ENCODE results near the gene ZNF22.
A peak's percentile ranks its signal among the peaks of the same experiment; 100 is the strongest.

ZNF22 gene

DNA sequence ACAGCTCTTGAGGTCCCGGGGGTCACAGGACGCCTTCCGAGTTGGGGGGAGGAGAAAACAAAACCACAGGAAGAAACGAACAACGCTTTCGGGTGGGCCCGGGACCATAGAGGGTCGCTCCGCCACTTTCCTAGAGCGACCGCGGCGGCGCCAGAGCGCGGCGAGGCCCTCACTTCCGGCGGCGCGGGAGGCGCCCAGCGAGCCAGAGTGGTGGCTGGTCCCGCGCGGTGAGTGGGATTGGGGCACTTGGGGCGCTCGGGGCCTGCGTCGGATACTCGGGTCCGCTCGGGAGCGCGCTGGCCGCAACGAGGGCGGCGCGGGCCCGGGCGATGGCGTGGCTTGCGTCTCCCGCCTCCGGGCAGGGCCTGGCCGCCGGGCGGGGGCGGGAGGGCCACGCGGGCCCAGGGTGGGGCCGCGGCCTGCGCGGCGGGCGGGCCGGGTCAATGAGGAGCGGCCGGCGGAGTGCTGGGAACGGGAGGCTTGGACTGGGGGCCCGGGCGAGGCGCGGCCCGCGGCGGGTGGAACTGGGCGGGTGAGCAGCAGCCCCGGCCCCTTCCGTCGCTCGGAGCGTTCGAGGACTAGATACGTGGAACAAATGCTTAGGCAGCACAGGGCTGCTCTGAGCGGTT is at the start of gene ZNF22:
Gene ZNF22, plus strand, starts transcription at position 172 of the 629 bp plus-strand sequence. CDS start 2,446 bp downstream, outside the sequence.
- no peaks in the 10 kb centered on the region for H3K9me3 ChIP-seq (ENCODE audit: control insufficient read depth, insufficient read depth, low read length)
- peak within 1 kb of the TSS; percentile 64 for H3K4me3 ChIP-seq (ENCODE audit: low read depth, low read length)
- H3K4me1 ChIP-seq (ENCODE audit: control insufficient read depth, insufficient read depth, low read length), result peaks cover 11% of the 10 kb centered on the region
- H3K9ac ChIP-seq (ENCODE audit: low read depth, low read length), result peak within 1 kb of the TSS; percentile 65
- peak within 1 kb of the TSS; percentile 76 for H3K27ac ChIP-seq (ENCODE audit: low read depth, low read length)
- H3K27me3 ChIP-seq (ENCODE audit: control insufficient read depth, insufficient read depth, low read length), result peaks cover 5% of the 10 kb centered on the region; the same call in 1 of the 2 replicates
- H3K36me3 ChIP-seq (ENCODE audit: control insufficient read depth, insufficient read depth, low read length), result peaks cover 24% of the 10 kb centered on the region

- no peak overlapping the region for H3K9ac ChIP-seq (ENCODE audit: low read depth, low read length)
- H3K4me1 ChIP-seq (ENCODE audit: control insufficient read depth, insufficient read depth, low read length), result peaks cover 14% of the 10 kb centered on the region
- no peaks in the 10 kb centered on the region for H3K36me3 ChIP-seq (ENCODE audit: control insufficient read depth, insufficient read depth, low read length)
- H3K27me3 ChIP-seq (ENCODE audit: control insufficient read depth, insufficient read depth, low read length), result no peaks in the 10 kb centered on the region
- no peak overlapping the region for H3K4me3 ChIP-seq (ENCODE audit: low read depth, low read length)
- H3K27ac ChIP-seq (ENCODE audit: low read depth, low read length), result no peak overlapping the region
- no peaks in the 10 kb centered on the region for H3K9me3 ChIP-seq (ENCODE audit: control insufficient read depth, insufficient read depth, low read length)
Measured at GRCh38 chr10:44951576-44952226, 49.0 kb upstream of the ZNF22 start.

DNA sequence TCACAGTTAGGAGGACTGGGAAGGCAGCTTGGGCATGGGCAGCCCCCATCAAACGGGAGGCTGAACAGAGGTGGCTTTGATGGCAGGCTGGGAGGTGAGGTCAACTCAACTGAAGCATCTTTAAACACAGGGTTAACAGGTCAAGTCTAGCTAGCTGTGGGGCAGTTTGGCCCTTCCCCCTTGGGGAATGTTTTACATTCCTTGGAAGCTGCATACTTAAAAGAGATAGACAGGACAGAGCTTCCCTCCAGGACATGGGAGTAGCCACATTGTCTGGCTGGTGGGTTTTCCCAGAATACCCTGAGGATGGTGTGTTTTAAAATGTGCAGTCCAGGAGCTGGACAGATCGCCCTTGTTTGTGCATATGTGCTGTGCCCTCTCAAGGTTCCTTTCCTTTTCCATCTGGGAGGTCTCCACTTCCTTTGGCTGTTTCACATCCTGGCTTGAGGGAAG is 47.9 kb upstream of the ZNF22 start:
- Histone ChIP-seq H3K9me3 (ENCODE audit: control insufficient read depth, insufficient read depth, low read length) (no peaks in the 10 kb centered on the region), H3K36me3 (ENCODE audit: control insufficient read depth, insufficient read depth, low read length) (no peaks in the 10 kb centered on the region), H3K4me3 (ENCODE audit: low read depth, low read length) (no peak overlapping the region), H3K9ac (ENCODE audit: low read depth, low read length) (no peak overlapping the region), H3K27ac (ENCODE audit: low read depth, low read length) (no peak overlapping the region), H3K4me1 (ENCODE audit: control insufficient read depth, insufficient read depth, low read length) (peaks cover 14% of the 10 kb centered on the region), H3K27me3 (ENCODE audit: control insufficient read depth, insufficient read depth, low read length) (no peaks in the 10 kb centered on the region)

GRCh38 chr10:44954042-44954441 is 46.7 kb upstream of the ZNF22 start:
- no peaks in the 10 kb centered on the region for H3K9me3 ChIP-seq (ENCODE audit: control insufficient read depth, insufficient read depth, low read length)
- peaks cover 14% of the 10 kb centered on the region for H3K4me1 ChIP-seq (ENCODE audit: control insufficient read depth, insufficient read depth, low read length)
- H3K27ac ChIP-seq (ENCODE audit: low read depth, low read length), result no peak overlapping the region
- no peaks in the 10 kb centered on the region for H3K27me3 ChIP-seq (ENCODE audit: control insufficient read depth, insufficient read depth, low read length)
- no peak overlapping the region for H3K4me3 ChIP-seq (ENCODE audit: low read depth, low read length)
- H3K9ac ChIP-seq (ENCODE audit: low read depth, low read length), result no peak overlapping the region
- no peaks in the 10 kb centered on the region for H3K36me3 ChIP-seq (ENCODE audit: control insufficient read depth, insufficient read depth, low read length)

DNA sequence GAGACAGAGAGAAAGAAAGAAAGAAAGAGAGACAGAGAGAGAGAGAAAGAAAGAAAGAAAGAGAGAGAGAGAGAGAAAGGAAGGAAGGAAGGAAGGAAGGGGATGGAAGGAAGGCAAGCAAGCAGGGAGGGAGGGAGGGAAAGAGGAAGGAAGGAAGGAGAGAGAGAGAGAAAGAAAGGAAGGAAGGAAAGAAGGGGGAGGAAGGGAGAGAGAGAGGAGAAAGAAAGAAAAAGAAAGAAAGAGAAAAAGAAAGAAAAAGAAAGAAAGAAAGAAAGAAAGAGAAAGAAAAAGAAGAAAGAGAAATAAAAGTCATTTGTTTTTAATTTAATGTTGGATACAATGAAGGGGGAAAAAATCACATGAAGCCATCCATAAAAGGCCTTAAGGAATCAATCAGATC is 45.8 kb upstream of the ZNF22 start:
- Histone ChIP-seq H3K9ac (ENCODE audit: low read depth, low read length) (no peak overlapping the region), H3K9me3 (ENCODE audit: control insufficient read depth, insufficient read depth, low read length) (no peaks in the 10 kb centered on the region), H3K4me1 (ENCODE audit: control insufficient read depth, insufficient read depth, low read length) (peaks cover 11% of the 10 kb centered on the region), H3K4me3 (ENCODE audit: low read depth, low read length) (no peak overlapping the region), H3K36me3 (ENCODE audit: control insufficient read depth, insufficient read depth, low read length) (no peaks in the 10 kb centered on the region), H3K27me3 (ENCODE audit: control insufficient read depth, insufficient read depth, low read length) (0 out of 2 replicates have a peak, but pooled peaks cover 1% of the 10 kb centered on the region), H3K27ac (ENCODE audit: low read depth, low read length) (no peak overlapping the region)

DNA sequence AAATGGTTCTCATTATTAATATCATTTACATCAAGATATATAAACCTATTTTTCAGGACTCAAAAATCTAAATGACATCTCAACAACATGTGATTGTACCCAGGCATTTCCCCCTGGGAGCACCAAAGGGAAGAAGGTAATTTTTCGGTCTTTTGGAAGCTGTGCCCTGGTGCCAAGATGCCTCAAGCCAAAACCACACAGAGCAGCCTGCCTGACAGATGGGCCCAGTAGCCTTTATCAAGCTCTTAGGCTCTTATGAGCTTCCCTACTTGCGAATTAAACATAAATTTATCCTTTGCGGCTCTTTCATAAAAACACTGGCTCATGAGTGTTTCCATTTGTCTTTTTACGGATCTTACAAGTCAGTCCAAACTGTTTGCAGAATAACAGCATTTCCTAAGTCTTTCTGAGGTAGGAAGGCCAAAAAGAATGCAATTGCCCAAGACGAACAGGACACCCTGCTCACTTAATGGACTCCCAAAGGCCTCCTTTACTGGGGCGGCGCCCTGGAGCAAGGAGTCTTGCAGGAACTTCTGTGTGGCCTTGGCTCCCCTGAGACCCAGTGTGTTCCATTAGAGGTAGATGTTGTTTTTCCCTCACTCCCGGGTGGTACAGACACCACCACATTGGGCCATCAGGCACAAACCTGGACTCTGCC is 45.2 kb upstream of the ZNF22 start:
- no peaks in the 10 kb centered on the region for H3K9me3 ChIP-seq (ENCODE audit: control insufficient read depth, insufficient read depth, low read length)
- H3K27me3 ChIP-seq (ENCODE audit: control insufficient read depth, insufficient read depth, low read length), result peaks cover 7% of the 10 kb centered on the region; the same call in 1 of the 2 replicates
- H3K36me3 ChIP-seq (ENCODE audit: control insufficient read depth, insufficient read depth, low read length), result no peaks in the 10 kb centered on the region
- H3K27ac ChIP-seq (ENCODE audit: low read depth, low read length), result no peak overlapping the region
- peaks cover 16% of the 10 kb centered on the region for H3K4me1 ChIP-seq (ENCODE audit: control insufficient read depth, insufficient read depth, low read length)
- H3K9ac ChIP-seq (ENCODE audit: low read depth, low read length), result no peak overlapping the region
- no peak overlapping the region for H3K4me3 ChIP-seq (ENCODE audit: low read depth, low read length)

- Histone ChIP-seq H3K27me3 (ENCODE audit: control insufficient read depth, insufficient read depth, low read length) (peaks cover 9% of the 10 kb centered on the region; the same call in 1 of the 2 replicates), H3K4me3 (ENCODE audit: low read depth, low read length) (no peak overlapping the region), H3K27ac (ENCODE audit: low read depth, low read length) (no peak overlapping the region), H3K9me3 (ENCODE audit: control insufficient read depth, insufficient read depth, low read length) (no peaks in the 10 kb centered on the region), H3K36me3 (ENCODE audit: control insufficient read depth, insufficient read depth, low read length) (no peaks in the 10 kb centered on the region), H3K9ac (ENCODE audit: low read depth, low read length) (no peak overlapping the region), H3K4me1 (ENCODE audit: control insufficient read depth, insufficient read depth, low read length) (peaks cover 18% of the 10 kb centered on the region)
Measured at GRCh38 chr10:44956226-44956625, 44.5 kb upstream of the ZNF22 start.

DNA sequence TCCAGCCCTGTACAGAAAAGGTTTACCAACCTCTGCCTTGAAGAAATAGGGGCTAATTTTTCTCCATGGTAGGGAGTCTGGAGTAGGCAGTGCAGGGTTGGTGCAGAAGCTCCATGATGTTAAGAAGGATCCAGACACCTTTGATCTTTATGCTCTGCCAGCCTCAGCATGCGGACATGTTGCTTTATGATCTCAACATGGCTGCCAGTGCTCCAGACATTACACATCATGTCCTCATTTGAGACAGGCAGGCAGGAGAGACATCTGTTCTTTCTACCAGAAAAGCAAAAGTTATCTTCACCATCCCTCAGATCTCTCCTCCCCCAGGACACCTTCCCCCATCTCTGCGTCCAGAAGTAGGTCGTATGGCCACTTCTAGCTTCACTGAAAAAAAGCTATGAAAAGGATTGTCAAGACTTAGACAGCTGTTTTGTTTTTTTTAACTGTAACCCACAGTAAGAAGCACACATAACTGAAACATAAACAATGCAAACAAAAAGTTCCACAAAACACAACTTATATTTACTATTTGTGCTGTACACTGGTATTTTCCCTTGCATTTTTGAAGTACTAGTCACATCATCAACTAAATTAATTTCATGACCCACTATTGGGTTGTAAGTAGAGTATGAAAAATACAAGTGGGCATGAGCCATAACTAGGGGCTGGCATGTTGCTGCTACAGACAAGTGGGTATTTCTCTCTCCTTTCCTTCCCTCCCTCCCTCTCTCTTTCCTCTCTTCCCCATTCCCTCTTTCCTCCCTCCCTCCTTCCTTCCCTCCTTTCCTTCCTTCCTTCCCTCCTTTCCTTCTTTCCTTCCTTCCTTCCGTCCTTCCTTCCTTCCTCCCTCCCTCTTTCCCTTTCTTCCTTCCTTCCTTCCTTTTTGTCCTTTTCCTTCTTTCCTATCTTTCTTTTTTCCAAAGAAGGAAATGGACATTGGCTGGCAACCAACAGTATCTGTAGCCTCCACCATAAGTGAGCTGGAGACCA is 43.7 kb upstream of the ZNF22 start:
- no peak overlapping the region for H3K4me3 ChIP-seq (ENCODE audit: low read depth, low read length)
- H3K9ac ChIP-seq (ENCODE audit: low read depth, low read length), result no peak overlapping the region
- peaks cover 18% of the 10 kb centered on the region for H3K4me1 ChIP-seq (ENCODE audit: control insufficient read depth, insufficient read depth, low read length)
- H3K27me3 ChIP-seq (ENCODE audit: control insufficient read depth, insufficient read depth, low read length), result peaks cover 9% of the 10 kb centered on the region; the same call in 1 of the 2 replicates
- H3K9me3 ChIP-seq (ENCODE audit: control insufficient read depth, insufficient read depth, low read length), result no peaks in the 10 kb centered on the region
- no peaks in the 10 kb centered on the region for H3K36me3 ChIP-seq (ENCODE audit: control insufficient read depth, insufficient read depth, low read length)
- H3K27ac ChIP-seq (ENCODE audit: low read depth, low read length), result no peak overlapping the region

- no peaks in the 10 kb centered on the region for H3K36me3 ChIP-seq (ENCODE audit: control insufficient read depth, insufficient read depth, low read length)
- H3K9ac ChIP-seq (ENCODE audit: low read depth, low read length), result no peak overlapping the region
- no peak overlapping the region for H3K27ac ChIP-seq (ENCODE audit: low read depth, low read length)
Measured at GRCh38 chr10:44958196-44958897, 42.4 kb upstream of the ZNF22 start.

DNA sequence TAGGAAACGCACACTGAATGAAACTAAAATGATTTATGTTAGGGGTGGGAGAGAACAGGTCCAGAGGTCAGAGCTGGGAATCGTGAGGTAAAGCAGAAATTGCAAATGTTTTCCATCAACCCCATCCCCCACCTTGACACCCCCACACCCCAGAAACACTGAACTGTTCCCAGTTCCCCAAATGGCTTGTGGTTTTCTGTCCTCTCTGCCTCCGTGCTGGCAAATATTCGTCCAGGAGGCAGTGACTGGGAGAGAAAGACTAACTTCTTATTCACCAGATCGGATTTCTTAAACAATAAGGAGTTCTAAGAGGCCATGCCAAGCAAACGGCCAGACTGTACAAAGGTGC is 41.9 kb upstream of the ZNF22 start:
- H3K27ac ChIP-seq (ENCODE audit: low read depth, low read length), result peak overlapping the region; percentile 77

More at GRCh38 chr10:44958196-44958897, 42.4 kb upstream of the ZNF22 start:
- H3K27me3 ChIP-seq (ENCODE audit: control insufficient read depth, insufficient read depth, low read length), result peaks cover 9% of the 10 kb centered on the region; the same call in 1 of the 2 replicates
- H3K9me3 ChIP-seq (ENCODE audit: control insufficient read depth, insufficient read depth, low read length), result no peaks in the 10 kb centered on the region
- H3K4me3 ChIP-seq (ENCODE audit: low read depth, low read length), result peak overlapping the region; percentile 90
- peaks cover 14% of the 10 kb centered on the region for H3K4me1 ChIP-seq (ENCODE audit: control insufficient read depth, insufficient read depth, low read length)

More for the DNA sequence above, 41.9 kb upstream of the ZNF22 start:
- peak overlapping the region; percentile 85 for H3K9ac ChIP-seq (ENCODE audit: low read depth, low read length)
- H3K27me3 ChIP-seq (ENCODE audit: control insufficient read depth, insufficient read depth, low read length), result peaks cover 9% of the 10 kb centered on the region; the same call in 1 of the 2 replicates
- H3K36me3 ChIP-seq (ENCODE audit: control insufficient read depth, insufficient read depth, low read length), result no peaks in the 10 kb centered on the region
- peaks cover 20% of the 10 kb centered on the region for H3K4me1 ChIP-seq (ENCODE audit: control insufficient read depth, insufficient read depth, low read length)
- H3K9me3 ChIP-seq (ENCODE audit: control insufficient read depth, insufficient read depth, low read length), result no peaks in the 10 kb centered on the region
- peak overlapping the region; percentile 90 for H3K4me3 ChIP-seq (ENCODE audit: low read depth, low read length)
